SK-N-SH (cell line): ENCODE data around the gene HOMER1. TPM values are rescaled to one million over a fixed set of nuclear protein-coding genes. Genes with fewer than 3 reads are reported as not detected.

Experiments
- CTCF ChIA-PET: fragments of 300-600, 350-600 bp; formaldehyde crosslinking; extraction: SDS; loops from one replicate; lab custom pipeline; 2021; lab: Yijun Ruan, JAX
- POLR2A ChIA-PET: fragments of 350-600 bp; sonication (Branson Sonifier 250); formaldehyde crosslinking; extraction: SDS; loops from one replicate; lab custom pipeline; 2020; ENCODE audit warnings: antibody characterized with exemption, inconsistent platforms; lab: Yijun Ruan, JAX
- DNase-seq: peaks from one replicate; pipeline ENCODE4 v3.0.0; 2012
- H2AFZ ChIP-seq: fragments of 200-600 bp; sonication (generic); 2 replicates; pipeline ENCODE4 v1.8.1; 2016; ENCODE audit warnings: antibody characterized with exemption, mild to moderate bottlenecking, low read depth
- H3F3A ChIP-seq: fragments of 200-600 bp; sonication (generic); replicated peaks from 2 replicates; pipeline ENCODE3; 2016; ENCODE audit warnings: antibody characterized with exemption, mild to moderate bottlenecking; ENCODE audit not compliant: insufficient read depth
- H3K27ac ChIP-seq, 2 experiments: fragments of 200-500 bp in 1 of 2; fragments of 200-600 bp in 1 of 2; sonication (Bioruptor generic) in 1 of 2; sonication (generic), shearing (Covaris generic) in 1 of 2; 2 replicates each; pipeline versions ENCODE4 v1.5.1 to v1.6.1; 2014 to 2016; ENCODE audit warnings: low read depth in 2 of 2, inconsistent platforms in 1 of 2, low read length in 1 of 2, mild to moderate bottlenecking in 1 of 2, mixed read lengths in 1 of 2
- H3K27me3 ChIP-seq: fragments of 200-600 bp; sonication (generic), shearing (Covaris generic); 2 replicates; pipeline ENCODE4 v1.6.1; 2016; ENCODE audit warnings: mixed run types; ENCODE audit not compliant: insufficient read depth
- H3K36me3 ChIP-seq, 2 experiments: fragments of 200-500 bp in 1 of 2; fragments of 200-600 bp in 1 of 2; sonication (Bioruptor generic) in 1 of 2; sonication (generic) in 1 of 2; replicated peaks in 1 of 2; 2 replicates each; pipeline versions ENCODE3 to v1.5.1; 2014 to 2016; ENCODE audit warnings: low read length in 1 of 2, mild to moderate bottlenecking in 1 of 2; ENCODE audit not compliant: insufficient read depth in 2 of 2, control insufficient read depth in 1 of 2
- H3K4me1 ChIP-seq, 2 experiments: fragments of 200-500 bp in 1 of 2; fragments of 200-600 bp in 1 of 2; sonication (Bioruptor generic) in 1 of 2; sonication (generic), shearing (Covaris generic) in 1 of 2; 2 replicates each; pipeline versions ENCODE4 v1.5.1 to v1.6.1; 2014 to 2016; ENCODE audit warnings: low read depth in 1 of 2, low read length in 1 of 2, mixed run types in 1 of 2; ENCODE audit not compliant: insufficient read depth in 2 of 2, control insufficient read depth in 1 of 2
- H3K4me2 ChIP-seq: fragments of 200-600 bp; sonication (generic), shearing (Covaris generic); 2 replicates; pipeline ENCODE4 v1.6.1; 2017; ENCODE audit warnings: mixed run types
- H3K4me3 ChIP-seq, 2 experiments: fragments of 200-500 bp in 1 of 2; fragments of 200-600 bp in 1 of 2; sonication (Bioruptor generic) in 1 of 2; sonication (generic), shearing (Covaris generic) in 1 of 2; 2 replicates each; pipeline versions ENCODE4 v1.5.1 to v1.8.1; 2014 to 2016; ENCODE audit warnings: low read depth in 2 of 2, inconsistent platforms in 1 of 2, low read length in 1 of 2, mild to moderate bottlenecking in 1 of 2, mixed read lengths in 1 of 2, moderate library complexity in 1 of 2
- H3K79me2 ChIP-seq: fragments of 200-600 bp; sonication (generic); 2 replicates; pipeline ENCODE4 v1.8.1; 2017; ENCODE audit warnings: mild to moderate bottlenecking; ENCODE audit not compliant: insufficient read depth
- H3K9ac ChIP-seq: fragments of 200-600 bp; sonication (generic); 2 replicates; pipeline ENCODE4 v1.6.1; 2017; ENCODE audit warnings: mixed run types
- H3K9me2 ChIP-seq: fragments of 200-600 bp; sonication (generic); 2 replicates; pipeline ENCODE4 v1.6.1; 2017; ENCODE audit warnings: mixed run types
- H3K9me3 ChIP-seq: fragments of 200-600 bp; sonication (generic); 2 replicates; pipeline ENCODE4 v1.6.1; 2017; ENCODE audit warnings: mixed run types, mild to moderate bottlenecking, moderate library complexity
- H4K20me1 ChIP-seq: fragments of 200-600 bp; sonication (generic); 2 replicates; pipeline ENCODE4 v1.6.1; 2017; ENCODE audit warnings: mild to moderate bottlenecking, mixed run types; ENCODE audit not compliant: insufficient read depth
- EP300 ChIP-seq, 2 experiments: IDR thresholded peaks; 2 replicates each; pipeline versions ENCODE4 v1.4.0 to v1.6.1; 2012; ENCODE audit warnings: borderline replicate concordance in 1 of 2, low read depth in 1 of 2, low read length in 1 of 2
- EZH2phosphoT487 ChIP-seq: fragments of 200-600 bp; sonication (generic); IDR thresholded peaks from 2 replicates; pipeline ENCODE4 v1.6.1; 2017; ENCODE audit warnings: low read depth, mixed run types, mild to moderate bottlenecking, antibody characterized with exemption, moderate library complexity, borderline replicate concordance
- FOSL2 ChIP-seq: IDR thresholded peaks from 2 replicates; pipeline ENCODE4 v1.4.0; 2012; ENCODE audit warnings: low read depth, mild to moderate bottlenecking, moderate library complexity, borderline replicate concordance
- FOXJ3 ChIP-seq: sonication (generic); formaldehyde crosslinking; IDR thresholded peaks from 2 replicates; pipeline ENCODE4 v1.5.1; 2020; ENCODE audit warnings: mild to moderate bottlenecking, missing genetic modification reagents
- FOXM1 ChIP-seq: IDR thresholded peaks from 2 replicates; pipeline ENCODE4 v1.4.0; 2012; ENCODE audit warnings: low read depth, mild to moderate bottlenecking
- GABPA ChIP-seq: IDR thresholded peaks from 2 replicates; pipeline ENCODE4 v1.4.0; 2012; ENCODE audit warnings: low read depth, mild to moderate bottlenecking
- MAX ChIP-seq: IDR thresholded peaks from 2 replicates; pipeline ENCODE4 v1.4.0; 2012; ENCODE audit warnings: low read depth
- NRF1 ChIP-seq: IDR thresholded peaks from 2 replicates; pipeline ENCODE4 v1.6.1; 2012; ENCODE audit warnings: low read depth, mild to moderate bottlenecking, low read length
- RAD21 ChIP-seq: IDR thresholded peaks from 2 replicates; pipeline ENCODE4 v1.6.1; 2012; ENCODE audit warnings: mild to moderate bottlenecking, low read length
- RFX5 ChIP-seq: IDR thresholded peaks from 2 replicates; pipeline ENCODE4 v1.6.1; 2012; ENCODE audit warnings: mild to moderate bottlenecking, improper control_type of control experiment, low read length
- SIN3A ChIP-seq: IDR thresholded peaks from 2 replicates; pipeline ENCODE4 v1.6.1; 2012; ENCODE audit warnings: low read depth, mild to moderate bottlenecking, low read length, moderate library complexity, borderline replicate concordance
- SMC3 ChIP-seq: IDR thresholded peaks from 2 replicates; pipeline ENCODE4 v1.6.1; 2012; ENCODE audit warnings: low read depth, low read length, improper control_type of control experiment
- TAF1 ChIP-seq: IDR thresholded peaks from 2 replicates; pipeline ENCODE4 v1.6.1; 2012; ENCODE audit warnings: low read depth, mild to moderate bottlenecking, low read length, moderate library complexity, borderline replicate concordance
- TCF12 ChIP-seq: IDR thresholded peaks from 2 replicates; pipeline ENCODE4 v1.4.0; 2012
- USF2 ChIP-seq: fragments of 150-350 bp; IDR thresholded peaks from 2 replicates; pipeline ENCODE4 v1.6.1; 2017; ENCODE audit warnings: antibody characterized with exemption, low read length, low read depth, borderline replicate concordance
- WGBS: methylation state at CpG from one replicate; pipeline ENCODE4 v1.1.6; 2017; ENCODE audit warnings: low lambda C conversion rate; 5-methylcytosine and 5-hydroxymethylcytosine counted together
- polyA plus RNA-seq, 3 experiments: library from polyadenylated mRNA; depleted of rRNA; stranded (reverse); fragments of >200 nt; gene quantifications; 2 replicates each; pipeline ENCODE4 v1.2.3, GENCODE V29; 2012

The HOMER1 gene
- polyA plus RNA-seq, 1 of the 3 experiments (the other 2 are of a cell fraction), result 2.2 TPM

- Histone ChIP-seq H3F3A (no peaks in the 10 kb centered on the region), H3K9me2 (no peaks in the 10 kb centered on the region), H2AFZ (no peak overlapping the region), H3K4me1 (no peaks in the 10 kb centered on the region), H3K4me2 (no peak overlapping the region), H3K9ac (no peak overlapping the region), H4K20me1 (no peaks in the 10 kb centered on the region), H3K27me3 (no peaks in the 10 kb centered on the region), H3K4me3 (no peak overlapping the region), H3K36me3 (no peaks in the 10 kb centered on the region), H3K27ac (no peak overlapping the region), H3K79me2 (no peaks in the 10 kb centered on the region), H3K9me3 (no peaks in the 10 kb centered on the region)
- DNase-seq, result no peak
- no peak for TF ChIP-seq FOSL2
- no peak for TF ChIP-seq EZH2phosphoT487
- WGBS, result 69% methylated on average over 3 of the region's 3 CpGs
- CTCF ChIA-PET, result interaction anchor here (0.6 to 1.4 kb wide), 4 partner anchors 12 to 360 kb away, joined by 3 to 4 read pairs (median 4); partner anchors contain the start of gene HOMER1
- POLR2A ChIA-PET, result no interaction called here
These were observed 22.4 kb upstream of the HOMER1 start for GRCh38 chr5:79536193-79536906.

GRCh38 chr5:79535477-79536192 is 21.7 kb upstream of the HOMER1 start:
- Histone ChIP-seq H3K27ac (no peak overlapping the region), H3K9me2 (no peaks in the 10 kb centered on the region), H3K27me3 (no peaks in the 10 kb centered on the region), H3F3A (no peaks in the 10 kb centered on the region), H2AFZ (no peak overlapping the region), H3K4me2 (no peak overlapping the region)
- 66% methylated on average over 4 of the region's 4 CpGs for WGBS
- POLR2A ChIA-PET, result no interaction called here
- TF ChIP-seq USF2, result no peak
- TF ChIP-seq RAD21, result peak; percentile 23; the same call in 1 of the 2 replicates
- TF ChIP-seq, all 33 proteins: peak for 1
- CTCF ChIA-PET, result interaction anchor here (0.6 to 1.6 kb wide), 6 partner anchors 10 to 511 kb away, joined by 3 to 4 read pairs (median 4); partner anchors contain the start of gene HOMER1
- H3K9ac ChIP-seq, result no peak overlapping the region
- no peaks in the 10 kb centered on the region for H3K4me1 ChIP-seq
- no peaks in the 10 kb centered on the region for H3K36me3 ChIP-seq
- H3K4me3 ChIP-seq, result no peak overlapping the region
- no peaks in the 10 kb centered on the region for H3K79me2 ChIP-seq
- no peaks in the 10 kb centered on the region for H4K20me1 ChIP-seq
- H3K9me3 ChIP-seq, result no peaks in the 10 kb centered on the region
- no peak for DNase-seq

- WGBS, result 84% methylated on average over 5 of the region's 5 CpGs
- DNase-seq, result no peak
- CTCF ChIA-PET, result no interaction called here
- TF ChIP-seq TCF12 (no peak), EZH2phosphoT487 (no peak), RFX5 (no peak), FOXJ3 (CRISPR knock-in tag) (no peak), SMC3 (no peak), MAX (no peak), FOXM1 (no peak), USF2 (no peak), NRF1 (no peak), TAF1 (no peak), GABPA (no peak), SIN3A (no peak), FOSL2 (no peak), EP300 (IDR thresholded peaks at IDR 0.05; ENCODE audit: borderline replicate concordance in 1 of 2, low read depth in 1 of 2, low read length in 1 of 2) (no peak)
These were observed 15.2 kb upstream of the HOMER1 start for GRCh38 chr5:79529110-79529509.

More at GRCh38 chr5:79529110-79529509, 15.2 kb upstream of the HOMER1 start:
- Histone ChIP-seq H3K4me3 (no peak overlapping the region), H3K79me2 (no peaks in the 10 kb centered on the region), H3K9ac (no peak overlapping the region), H3F3A (no peaks in the 10 kb centered on the region), H3K27me3 (no peaks in the 10 kb centered on the region), H3K27ac (no peak overlapping the region), H4K20me1 (no peaks in the 10 kb centered on the region), H3K36me3 (no peaks in the 10 kb centered on the region), H2AFZ (no peak overlapping the region), H3K4me1 (no peaks in the 10 kb centered on the region), H3K9me3 (no peaks in the 10 kb centered on the region), H3K4me2 (no peak overlapping the region), H3K9me2 (no peaks in the 10 kb centered on the region)
- POLR2A ChIA-PET, result no interaction called here
